Activated CD8-positive, alpha-beta T cell treated with anti-CD3 and anti-CD28 coated beads for 36 hours (primary cell): ENCODE results near the gene SORCS2. TPM values are rescaled to one million over a fixed set of nuclear protein-coding genes. Genes with fewer than 3 reads are reported as not detected.

ENCODE experiments used
- ATAC-seq: fragments of 200-7000 bp; cut with Tn5 transposase; one replicate; pipeline ENCODE4 v1.10.0; 2021; ENCODE audit warnings: mild to moderate bottlenecking, moderate library complexity
- CTCF ChIA-PET: fragments of 350-600 bp; sonication (Branson Sonifier 250); formaldehyde crosslinking; loops from one replicate; lab custom pipeline; 2021; ENCODE audit warnings: antibody characterized with exemption; lab: Charles Lee
- POLR2A ChIA-PET: fragments of 350-600 bp; sonication (Branson Sonifier 250); formaldehyde crosslinking; loops from one replicate; lab custom pipeline; 2021; ENCODE audit warnings: antibody characterized with exemption; lab: Charles Lee
- DNase-seq: peaks from one replicate; pipeline ENCODE4 v3.0.0-alpha.2; 2020
- H3K27ac Mint-ChIP-seq: one replicate; pipeline ENCODE4 v1.8.0; 2021; ENCODE audit warnings: mild to moderate bottlenecking, mixed read lengths
- H3K27me3 Mint-ChIP-seq: one replicate; pipeline ENCODE4 v1.8.0; 2021; ENCODE audit warnings: mixed read lengths
- H3K36me3 Mint-ChIP-seq: one replicate; pipeline ENCODE4 v1.8.0; 2021; ENCODE audit warnings: low read depth, mixed read lengths
- H3K4me1 Mint-ChIP-seq: one replicate; pipeline ENCODE4 v1.8.0; 2021; ENCODE audit warnings: low read depth, mixed read lengths
- H3K4me3 Mint-ChIP-seq: one replicate; pipeline ENCODE4 v1.8.0; 2021; ENCODE audit warnings: mild to moderate bottlenecking, moderate library complexity, mixed read lengths
- H3K9me3 Mint-ChIP-seq: one replicate; pipeline ENCODE4 v1.8.0; 2021; ENCODE audit warnings: mixed read lengths
- intact Hi-C: fragments of 100-400 bp; cut with micrococcal nuclease; formaldehyde crosslinking; loops from one replicate; pipeline ENCODE4 v1.10.0; 2022
- total RNA-seq, 2 experiments: library from RNA; stranded (reverse); gene quantifications; one replicate each; pipeline ENCODE4 v1.2.3, GENCODE V29; 2021
- TF ChIP-seq, protein P1 (sequence below): fragments of 200-600 bp; IDR thresholded peaks from one replicate; pipeline ENCODE4 v1.8.0; 2022; ENCODE audit warnings: antibody characterized with exemption, mild to moderate bottlenecking

Gene SORCS2
- total RNA-seq, 2 experiments from 2014 or later = 0.05 TPM; not detected in 1

DNA sequence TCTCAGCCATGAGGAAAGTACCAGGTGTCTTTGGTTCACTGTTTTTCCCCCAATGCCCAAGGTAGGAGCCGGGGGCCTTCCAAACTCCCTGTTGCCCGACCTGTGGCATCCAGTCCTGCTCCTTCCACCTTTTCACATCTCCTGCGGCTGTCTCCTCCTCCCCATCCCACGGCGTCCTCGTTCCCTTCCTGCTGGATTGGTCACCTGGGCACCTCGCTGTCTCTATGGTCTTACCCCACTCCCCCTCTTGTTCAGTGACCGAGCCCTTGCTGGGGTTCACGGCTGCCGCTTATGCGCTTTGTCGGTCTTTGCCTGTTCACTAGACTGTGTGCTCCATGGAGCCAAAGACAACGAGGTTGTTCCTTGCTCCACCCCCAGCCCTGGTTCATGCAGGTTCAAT lies 431.1 kb downstream of the SORCS2 start:
- H3K9me3 Mint-ChIP-seq = no peaks in the 10 kb centered on the region
- no peaks in the 10 kb centered on the region for H3K36me3 Mint-ChIP-seq
- peaks cover 8% of the 10 kb centered on the region for H3K27me3 Mint-ChIP-seq
- no peak overlapping the region for H3K27ac Mint-ChIP-seq
- no peaks in the 10 kb centered on the region for H3K4me1 Mint-ChIP-seq
- DNase-seq (no peak), ATAC-seq (no peak)
- no peak overlapping the region for H3K4me3 Mint-ChIP-seq
- ChIA-PET CTCF (no interaction called here), POLR2A (no interaction called here)
- TF ChIP-seq, protein P1, sequence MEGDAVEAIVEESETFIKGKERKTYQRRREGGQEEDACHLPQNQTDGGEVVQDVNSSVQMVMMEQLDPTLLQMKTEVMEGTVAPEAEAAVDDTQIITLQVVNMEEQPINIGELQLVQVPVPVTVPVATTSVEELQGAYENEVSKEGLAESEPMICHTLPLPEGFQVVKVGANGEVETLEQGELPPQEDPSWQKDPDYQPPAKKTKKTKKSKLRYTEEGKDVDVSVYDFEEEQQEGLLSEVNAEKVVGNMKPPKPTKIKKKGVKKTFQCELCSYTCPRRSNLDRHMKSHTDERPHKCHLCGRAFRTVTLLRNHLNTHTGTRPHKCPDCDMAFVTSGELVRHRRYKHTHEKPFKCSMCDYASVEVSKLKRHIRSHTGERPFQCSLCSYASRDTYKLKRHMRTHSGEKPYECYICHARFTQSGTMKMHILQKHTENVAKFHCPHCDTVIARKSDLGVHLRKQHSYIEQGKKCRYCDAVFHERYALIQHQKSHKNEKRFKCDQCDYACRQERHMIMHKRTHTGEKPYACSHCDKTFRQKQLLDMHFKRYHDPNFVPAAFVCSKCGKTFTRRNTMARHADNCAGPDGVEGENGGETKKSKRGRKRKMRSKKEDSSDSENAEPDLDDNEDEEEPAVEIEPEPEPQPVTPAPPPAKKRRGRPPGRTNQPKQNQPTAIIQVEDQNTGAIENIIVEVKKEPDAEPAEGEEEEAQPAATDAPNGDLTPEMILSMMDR = no peak
- intact Hi-C loops = no loop called here

DNA sequence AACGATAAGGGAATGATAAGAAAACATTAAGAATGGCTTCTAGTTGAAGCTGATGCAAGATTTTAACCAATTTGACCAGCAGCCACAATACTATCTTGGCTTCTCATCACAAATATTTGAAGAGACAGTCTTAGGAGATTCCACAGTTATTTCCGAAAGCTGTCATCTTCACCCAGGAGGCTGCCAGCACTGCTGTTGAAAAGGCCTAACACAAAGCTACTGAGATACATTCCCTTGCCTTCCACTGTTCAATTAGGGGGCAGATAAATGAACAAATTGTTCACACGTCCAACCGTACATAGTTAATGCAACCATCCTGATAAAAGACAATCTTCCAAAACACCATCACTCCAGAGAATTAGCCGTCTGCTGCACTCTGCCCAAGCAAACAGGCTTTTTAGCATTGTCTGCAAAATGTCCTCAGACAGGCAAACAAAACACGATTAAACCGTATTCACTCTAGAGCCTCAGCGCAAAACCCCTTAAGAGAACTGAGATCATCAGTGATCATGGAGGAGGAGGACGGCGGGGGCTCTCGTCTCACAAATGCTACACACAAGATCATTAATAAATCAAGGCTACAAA lies 432.1 kb downstream of the SORCS2 start:
- CTCF ChIA-PET = no interaction called here
- TF ChIP-seq, protein P1 = no peak
- POLR2A ChIA-PET = no interaction called here
- Mint-ChIP-seq H3K36me3 (no peaks in the 10 kb centered on the region), H3K4me3 (no peak overlapping the region), H3K27me3 (peaks cover 8% of the 10 kb centered on the region), H3K27ac (no peak overlapping the region), H3K4me1 (no peaks in the 10 kb centered on the region), H3K9me3 (no peaks in the 10 kb centered on the region)
- DNase-seq = no peak
- ATAC-seq = no peak
- intact Hi-C loops = no loop called here

DNA sequence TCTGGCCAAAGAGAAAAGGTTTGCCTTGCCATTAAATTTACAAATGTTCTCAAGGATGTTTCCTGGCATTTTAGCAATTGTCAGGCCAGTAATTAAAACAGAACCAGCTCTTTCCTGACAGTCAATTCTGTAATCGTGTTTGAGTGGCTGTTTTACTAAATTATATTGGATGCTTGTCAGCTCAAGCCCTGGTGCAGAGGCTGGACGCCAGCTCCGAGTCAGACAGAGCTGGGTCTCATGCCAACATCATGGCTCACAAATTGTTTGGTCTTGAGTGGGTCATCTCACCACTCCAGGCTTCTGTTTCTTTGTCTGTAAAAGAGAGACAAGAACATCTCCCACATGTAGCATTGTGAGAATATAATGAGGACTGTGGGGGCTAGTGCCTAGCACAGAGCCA lies 432.7 kb downstream of the SORCS2 start:
- peaks cover 8% of the 10 kb centered on the region for H3K27me3 Mint-ChIP-seq
- no peaks in the 10 kb centered on the region for H3K4me1 Mint-ChIP-seq
- intact Hi-C loops = no loop called here
- no peaks in the 10 kb centered on the region for H3K36me3 Mint-ChIP-seq
- no peak for ATAC-seq
- ChIA-PET POLR2A (no interaction called here), CTCF (no interaction called here)
- no peaks in the 10 kb centered on the region for H3K9me3 Mint-ChIP-seq
- DNase-seq = no peak
- TF ChIP-seq, protein P1 = no peak
- no peak overlapping the region for H3K27ac Mint-ChIP-seq
- no peak overlapping the region for H3K4me3 Mint-ChIP-seq

DNA sequence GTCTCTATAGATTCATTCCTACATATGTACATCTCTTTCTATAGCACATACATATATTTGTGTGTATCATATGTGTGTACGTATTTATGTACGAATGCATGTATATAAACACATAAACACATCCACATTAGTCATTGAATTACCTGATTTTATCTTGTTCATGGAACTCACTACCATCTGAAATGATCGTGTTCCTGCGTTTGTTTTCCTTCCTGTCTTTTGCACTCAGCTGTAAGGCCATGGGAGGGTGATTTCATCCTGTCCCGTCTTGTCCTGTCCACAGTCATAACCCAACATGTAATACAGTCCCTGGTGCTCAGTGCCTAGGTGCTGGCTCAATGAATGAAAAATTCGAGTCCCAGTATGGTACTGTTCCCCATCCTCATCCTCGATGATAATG lies 434.2 kb downstream of the SORCS2 start:
- DNase-seq (no peak), ATAC-seq (no peak)
- TF ChIP-seq, protein P1 = no peak
- Mint-ChIP-seq H3K36me3 (no peaks in the 10 kb centered on the region), H3K4me3 (no peak overlapping the region), H3K4me1 (no peaks in the 10 kb centered on the region), H3K27ac (no peak overlapping the region), H3K27me3 (peaks cover 5% of the 10 kb centered on the region), H3K9me3 (no peaks in the 10 kb centered on the region)
- POLR2A ChIA-PET = no interaction called here
- CTCF ChIA-PET = no interaction called here
- intact Hi-C loops = no loop called here

DNA sequence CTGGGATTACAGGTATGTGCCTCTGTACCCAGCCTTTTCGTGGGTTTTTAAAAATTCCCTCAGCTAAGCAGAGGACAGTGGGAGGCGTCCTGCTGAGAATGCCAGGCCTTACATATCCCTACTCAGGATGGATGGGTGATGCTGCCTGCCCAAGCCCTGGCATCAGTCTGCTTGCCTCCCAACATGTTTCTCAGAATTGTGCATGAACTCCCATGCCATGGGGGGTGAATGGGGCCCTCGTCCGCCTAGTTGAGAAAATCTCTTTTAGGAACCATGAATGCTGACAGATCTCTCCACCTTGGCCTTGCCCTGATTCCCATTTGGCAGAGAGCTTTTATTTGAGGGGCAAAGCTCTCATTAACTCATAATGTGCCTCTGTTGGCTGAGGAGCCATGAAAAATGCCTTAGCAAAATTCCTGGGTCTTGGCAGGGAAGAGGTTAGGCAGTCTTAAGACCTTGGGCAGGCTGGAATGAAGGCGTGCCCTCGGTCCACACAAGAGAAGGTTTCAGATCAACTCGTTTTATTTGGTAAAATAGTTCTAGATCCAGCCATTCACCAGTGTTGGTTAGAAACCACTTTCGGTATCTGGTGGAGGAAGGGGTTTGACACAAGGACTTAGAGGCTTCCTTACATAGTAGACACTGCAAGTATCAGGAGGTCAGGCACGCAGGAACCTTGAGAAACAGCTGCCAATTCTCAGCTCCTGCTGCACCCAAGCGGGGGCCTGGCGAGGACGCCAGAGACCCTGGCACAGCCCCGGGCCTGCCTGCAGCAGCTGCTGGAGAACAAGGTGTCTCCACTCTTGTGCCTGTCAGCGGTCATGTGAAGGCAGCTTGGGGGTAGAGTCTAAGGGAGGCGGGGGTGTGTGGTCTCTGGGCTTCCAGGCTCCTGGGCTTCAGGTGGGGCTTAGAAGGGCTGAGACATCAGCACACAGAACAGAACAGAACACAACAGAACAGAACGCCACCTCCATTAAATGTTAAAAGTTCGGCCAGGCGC lies 435.2 kb downstream of the SORCS2 start:
- peaks cover 5% of the 10 kb centered on the region for H3K27me3 Mint-ChIP-seq
- DNase-seq = no peak
- no peak overlapping the region for H3K27ac Mint-ChIP-seq
- intact Hi-C loops = no loop called here
- TF ChIP-seq, protein P1 = no peak
- H3K4me1 Mint-ChIP-seq = no peaks in the 10 kb centered on the region
- CTCF ChIA-PET = no interaction called here
- H3K9me3 Mint-ChIP-seq = no peaks in the 10 kb centered on the region
- ATAC-seq = no peak
- POLR2A ChIA-PET = no interaction called here
- H3K4me3 Mint-ChIP-seq = no peak overlapping the region
- no peaks in the 10 kb centered on the region for H3K36me3 Mint-ChIP-seq
